ENCODE data around the gene DCDC1.

Gene DCDC1

GRCh38 chr11:30821438-30821965 lies 548.0 kb downstream of the DCDC1 start:
- DNase-seq: no peak

- no peak for DNase-seq
Observed at GRCh38 chr11:30818721-30819120, 550.8 kb downstream of the DCDC1 start.

DNA sequence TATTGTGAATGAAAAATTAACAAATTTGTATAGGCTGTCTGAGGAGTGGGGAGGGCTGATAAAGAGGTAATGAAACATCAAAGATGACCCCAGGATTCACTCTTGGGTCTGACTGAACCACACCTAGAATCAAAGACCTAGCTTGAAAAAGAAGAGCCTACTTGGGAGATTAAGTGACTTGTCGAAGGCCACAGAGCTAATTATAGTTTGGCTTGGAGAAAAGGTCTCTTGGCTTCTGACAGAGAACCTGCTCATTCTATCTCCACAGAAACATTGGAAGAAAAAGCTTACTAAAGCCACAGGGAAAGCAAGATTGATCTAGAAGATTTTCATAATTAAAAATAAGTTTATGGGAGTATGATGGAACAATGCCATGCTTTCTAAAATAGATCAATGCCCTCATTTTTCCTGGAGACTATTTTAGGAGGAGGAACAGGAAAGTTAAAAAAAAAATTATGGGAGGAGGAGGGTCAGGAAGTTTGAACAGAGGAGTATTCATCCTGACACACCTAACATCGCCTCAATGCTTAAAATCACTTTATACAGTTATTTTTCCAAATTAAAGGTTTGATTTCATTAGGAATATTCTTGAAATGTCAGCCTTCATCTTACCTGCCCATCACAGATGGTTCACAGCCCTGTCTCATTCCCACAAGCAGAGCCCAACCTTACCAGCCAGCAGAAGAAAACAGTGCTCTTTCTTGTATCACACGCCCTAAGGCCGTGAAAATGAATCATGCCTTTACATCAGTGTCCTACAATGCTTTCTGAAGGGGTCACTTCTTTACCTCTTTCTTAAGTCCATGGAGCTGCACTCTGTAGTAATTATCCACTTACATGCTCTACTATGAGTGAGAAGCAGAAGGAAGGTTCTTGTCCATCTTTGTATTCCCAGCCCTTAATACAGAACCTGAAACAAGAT lies 552.3 kb downstream of the DCDC1 start:
- no peak for DNase-seq

GRCh38 chr11:30815619-30816018 lies 553.9 kb downstream of the DCDC1 start:
- DNase-seq: no peak

DNA sequence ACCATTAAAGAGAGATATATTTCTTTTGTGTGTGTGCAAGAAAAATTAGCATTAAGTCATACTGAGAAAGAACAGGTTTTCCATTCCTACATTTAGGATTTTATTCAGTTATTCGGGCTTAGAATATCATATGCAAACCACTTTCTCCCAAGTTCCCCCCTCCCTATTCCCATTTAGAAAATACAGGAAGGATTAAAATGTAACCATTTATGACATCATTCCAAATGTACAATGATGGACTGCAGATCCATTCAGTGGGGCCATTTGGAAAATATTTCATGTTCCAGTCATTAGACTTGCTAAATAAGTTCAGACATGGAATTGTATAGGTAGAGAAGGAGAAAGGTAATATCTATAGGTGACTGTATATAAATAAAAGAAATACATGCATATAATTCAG lies 554.8 kb downstream of the DCDC1 start:
- DNase-seq: no peak
